HepG2 (cell line): Measurements from ENCODE around the gene EMILIN1. TPM values are rescaled to one million over a fixed set of nuclear protein-coding genes. Genes with fewer than 3 reads are reported as not detected.

Source experiments
- EEA1 ChIP-seq: sonication (generic); formaldehyde crosslinking; IDR thresholded peaks from 2 replicates; pipeline ENCODE4 v1.5.1; 2020; ENCODE audit warnings: mild to moderate bottlenecking, missing genetic modification reagents, borderline replicate concordance
- HOXA3 ChIP-seq: sonication (generic); formaldehyde crosslinking; IDR thresholded peaks from 2 replicates; pipeline ENCODE4 v1.5.0; 2020; ENCODE audit warnings: missing genetic modification reagents
- KLF15 ChIP-seq: sonication (generic); formaldehyde crosslinking; IDR thresholded peaks from 2 replicates; pipeline ENCODE4 v1.8.1; 2023; ENCODE audit warnings: borderline replicate concordance, mild to moderate bottlenecking, inconsistent platforms, missing genetic modification reagents, mixed read lengths
- LCORL ChIP-seq, 2 experiments: fragments of 450-650 bp in 1 of 2; sonication (generic) in 1 of 2; formaldehyde crosslinking in 1 of 2; IDR thresholded peaks; 2 replicates each; pipeline versions ENCODE4 v1.5.0 to v1.6.1; 2017 to 2020; ENCODE audit warnings: antibody characterized with exemption in 1 of 2, missing genetic modification reagents in 1 of 2
- MAFG ChIP-seq: sonication (generic); formaldehyde crosslinking; IDR thresholded peaks from 2 replicates; pipeline ENCODE4 v1.5.1; 2020; ENCODE audit warnings: mild to moderate bottlenecking, missing genetic modification reagents
- RBM39 ChIP-seq: fragments of 200-400 bp; formaldehyde crosslinking; IDR thresholded peaks from one replicate; pipeline ENCODE4 v1.6.1; 2018; ENCODE audit warnings: antibody characterized with exemption, mild to moderate bottlenecking, low read depth, low read length; ENCODE audit not compliant: poor library complexity, severe bottlenecking
- ZFY ChIP-seq: sonication (generic); formaldehyde crosslinking; IDR thresholded peaks from 2 replicates; pipeline ENCODE4 v1.4.0; 2020; ENCODE audit warnings: missing genetic modification reagents
- ZNF124 ChIP-seq: sonication (generic); formaldehyde crosslinking; IDR thresholded peaks from 2 replicates; pipeline ENCODE4 v1.4.0; 2020; ENCODE audit warnings: missing genetic modification reagents
- ZNF296 ChIP-seq: sonication (generic); formaldehyde crosslinking; conservative IDR thresholded peaks from 2 replicates; pipeline ENCODE4 v1.5.0; 2020; ENCODE audit warnings: mild to moderate bottlenecking, missing genetic modification reagents
- ZNF30 ChIP-seq: sonication (generic); formaldehyde crosslinking; IDR thresholded peaks from 2 replicates; pipeline ENCODE4 v1.5.0; 2020; ENCODE audit warnings: mild to moderate bottlenecking, missing genetic modification reagents
- ZNF34 ChIP-seq: sonication (generic); formaldehyde crosslinking; IDR thresholded peaks from 2 replicates; pipeline ENCODE4 v1.4.0; 2020; ENCODE audit warnings: mild to moderate bottlenecking, missing genetic modification reagents, borderline replicate concordance
- ZNF432 ChIP-seq: sonication (generic); formaldehyde crosslinking; IDR thresholded peaks from 2 replicates; pipeline ENCODE4 v1.5.0; 2020; ENCODE audit warnings: missing genetic modification reagents, mild to moderate bottlenecking, borderline replicate concordance
- ZNF552 ChIP-seq: sonication (generic); formaldehyde crosslinking; IDR thresholded peaks from 2 replicates; pipeline ENCODE4 v1.9.0; 2022; ENCODE audit warnings: missing genetic modification reagents, mild to moderate bottlenecking, borderline replicate concordance
- polyA plus RNA-seq, 8 experiments: library from polyadenylated mRNA; depleted of rRNA in 3 of 8; stranded (reverse) in 7 of 8; unstranded in 1 of 8; fragments of >200 nt; fragmentation: Illumina TruSeq in 4 of 8; extraction: Trizol in 4 of 8; gene quantifications; 2 replicates each; pipeline versions ENCODE4 v1.2.1 to v1.2.3, GENCODE V29; 2011 to 2016; ENCODE audit warnings: low read depth in 4 of 8, missing spikeins in 1 of 8, mixed read lengths in 1 of 8; ENCODE audit not compliant: insufficient read depth in 1 of 8
- total RNA-seq, 5 experiments: library from RNA; depleted of rRNA; stranded (reverse); fragments of >200 nt; fragmentation: Illumina TruSeq; extraction: Trizol; gene quantifications; 2 replicates each; pipeline ENCODE4 v1.2.3, GENCODE V29; 2016; ENCODE audit warnings: low read depth in 1 of 5
- TF ChIP-seq, protein P1 (sequence below): sonication (generic); formaldehyde crosslinking; IDR thresholded peaks from 2 replicates; pipeline ENCODE4 v1.4.0; 2020; ENCODE audit warnings: missing genetic modification reagents
- TF ChIP-seq, protein P2 (sequence below): sonication (generic); formaldehyde crosslinking; IDR thresholded peaks from 2 replicates; pipeline ENCODE4 v1.8.1; 2023; ENCODE audit warnings: missing genetic modification reagents, mild to moderate bottlenecking, borderline replicate concordance
- TF ChIP-seq, protein P3 (sequence below): sonication (generic); formaldehyde crosslinking; IDR thresholded peaks from 2 replicates; pipeline ENCODE4 v1.5.0; 2020; ENCODE audit warnings: mild to moderate bottlenecking, missing genetic modification reagents
- TF ChIP-seq, protein P4 (sequence below): sonication (generic); formaldehyde crosslinking; IDR thresholded peaks from 2 replicates; pipeline ENCODE4 v1.5.0; 2020; ENCODE audit warnings: missing genetic modification reagents

Gene EMILIN1
- total and polyA plus RNA-seq, 2 of the 13 experiments (the other 11 are each of a cell fraction or from before 2014, with no cell fraction given), result 8.1 to 9.7 TPM

DNA sequence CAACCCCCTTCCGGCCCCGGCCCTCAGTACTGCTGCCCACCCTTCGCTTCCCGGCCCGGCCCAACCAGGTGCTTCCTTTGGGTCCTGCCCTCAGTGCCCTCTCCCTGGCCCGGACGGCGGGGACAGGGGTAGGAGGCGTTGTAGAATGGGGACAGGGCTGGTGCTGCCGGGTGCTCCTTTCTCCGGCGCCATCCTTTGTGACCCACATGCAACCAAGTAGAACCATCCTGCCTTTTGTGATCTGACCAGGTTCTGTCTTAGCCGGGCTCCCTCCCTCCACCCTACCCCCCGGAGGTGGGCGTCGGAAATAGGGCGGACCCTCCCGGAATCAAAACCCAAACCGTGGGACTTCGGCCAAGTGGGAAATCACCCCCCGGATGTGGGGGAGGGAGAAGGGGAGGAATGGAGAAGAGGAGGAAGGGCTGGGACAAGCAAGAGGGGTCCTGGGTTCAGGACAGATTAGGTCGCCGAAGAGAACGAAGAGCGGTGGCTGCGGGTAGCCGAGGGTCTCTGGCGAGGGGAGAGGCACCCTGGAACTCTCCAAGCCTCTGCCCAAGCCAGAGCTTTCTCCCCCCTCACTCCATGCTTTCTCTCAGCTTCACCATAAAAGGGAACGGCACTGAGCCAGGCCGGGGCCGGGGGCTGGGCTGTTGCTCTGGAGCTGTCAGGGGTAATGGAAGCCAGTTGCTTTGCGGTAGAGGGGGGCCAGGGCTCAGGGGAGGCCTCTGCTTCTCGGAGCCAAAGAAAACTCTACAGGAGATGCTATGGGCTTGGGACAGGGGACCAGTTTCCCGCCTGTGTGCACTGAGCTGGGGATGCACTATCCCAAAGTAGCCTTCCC, 6.2 kb upstream of the EMILIN1 start (continued):
- TF ChIP-seq, protein P1, sequence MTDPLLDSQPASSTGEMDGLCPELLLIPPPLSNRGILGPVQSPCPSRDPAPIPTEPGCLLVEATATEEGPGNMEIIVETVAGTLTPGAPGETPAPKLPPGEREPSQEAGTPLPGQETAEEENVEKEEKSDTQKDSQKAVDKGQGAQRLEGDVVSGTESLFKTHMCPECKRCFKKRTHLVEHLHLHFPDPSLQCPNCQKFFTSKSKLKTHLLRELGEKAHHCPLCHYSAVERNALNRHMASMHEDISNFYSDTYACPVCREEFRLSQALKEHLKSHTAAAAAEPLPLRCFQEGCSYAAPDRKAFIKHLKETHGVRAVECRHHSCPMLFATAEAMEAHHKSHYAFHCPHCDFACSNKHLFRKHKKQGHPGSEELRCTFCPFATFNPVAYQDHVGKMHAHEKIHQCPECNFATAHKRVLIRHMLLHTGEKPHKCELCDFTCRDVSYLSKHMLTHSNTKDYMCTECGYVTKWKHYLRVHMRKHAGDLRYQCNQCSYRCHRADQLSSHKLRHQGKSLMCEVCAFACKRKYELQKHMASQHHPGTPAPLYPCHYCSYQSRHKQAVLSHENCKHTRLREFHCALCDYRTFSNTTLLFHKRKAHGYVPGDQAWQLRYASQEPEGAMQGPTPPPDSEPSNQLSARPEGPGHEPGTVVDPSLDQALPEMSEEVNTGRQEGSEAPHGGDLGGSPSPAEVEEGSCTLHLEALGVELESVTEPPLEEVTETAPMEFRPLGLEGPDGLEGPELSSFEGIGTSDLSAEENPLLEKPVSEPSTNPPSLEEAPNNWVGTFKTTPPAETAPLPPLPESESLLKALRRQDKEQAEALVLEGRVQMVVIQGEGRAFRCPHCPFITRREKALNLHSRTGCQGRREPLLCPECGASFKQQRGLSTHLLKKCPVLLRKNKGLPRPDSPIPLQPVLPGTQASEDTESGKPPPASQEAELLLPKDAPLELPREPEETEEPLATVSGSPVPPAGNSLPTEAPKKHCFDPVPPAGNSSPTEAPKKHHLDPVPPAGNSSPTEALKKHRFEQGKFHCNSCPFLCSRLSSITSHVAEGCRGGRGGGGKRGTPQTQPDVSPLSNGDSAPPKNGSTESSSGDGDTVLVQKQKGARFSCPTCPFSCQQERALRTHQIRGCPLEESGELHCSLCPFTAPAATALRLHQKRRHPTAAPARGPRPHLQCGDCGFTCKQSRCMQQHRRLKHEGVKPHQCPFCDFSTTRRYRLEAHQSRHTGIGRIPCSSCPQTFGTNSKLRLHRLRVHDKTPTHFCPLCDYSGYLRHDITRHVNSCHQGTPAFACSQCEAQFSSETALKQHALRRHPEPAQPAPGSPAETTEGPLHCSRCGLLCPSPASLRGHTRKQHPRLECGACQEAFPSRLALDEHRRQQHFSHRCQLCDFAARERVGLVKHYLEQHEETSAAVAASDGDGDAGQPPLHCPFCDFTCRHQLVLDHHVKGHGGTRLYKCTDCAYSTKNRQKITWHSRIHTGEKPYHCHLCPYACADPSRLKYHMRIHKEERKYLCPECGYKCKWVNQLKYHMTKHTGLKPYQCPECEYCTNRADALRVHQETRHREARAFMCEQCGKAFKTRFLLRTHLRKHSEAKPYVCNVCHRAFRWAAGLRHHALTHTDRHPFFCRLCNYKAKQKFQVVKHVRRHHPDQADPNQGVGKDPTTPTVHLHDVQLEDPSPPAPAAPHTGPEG (CRISPR knock-in tag), result no peak
- TF ChIP-seq, protein P2, sequence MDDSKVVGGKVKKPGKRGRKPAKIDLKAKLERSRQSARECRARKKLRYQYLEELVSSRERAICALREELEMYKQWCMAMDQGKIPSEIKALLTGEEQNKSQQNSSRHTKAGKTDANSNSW (CRISPR knock-in tag), result no peak
- 0 out of 2 replicates have a peak, but pooled peaks have one; percentile 26 for TF ChIP-seq KLF15 (CRISPR knock-in tag)
- TF ChIP-seq ZNF30 (CRISPR knock-in tag), result no peak
- TF ChIP-seq ZNF296, result 0 out of 2 replicates have a peak, but pooled peaks have one; percentile 68
- no peak; the same call in 1 of the 2 replicates for TF ChIP-seq ZNF552
- TF ChIP-seq, protein P3, sequence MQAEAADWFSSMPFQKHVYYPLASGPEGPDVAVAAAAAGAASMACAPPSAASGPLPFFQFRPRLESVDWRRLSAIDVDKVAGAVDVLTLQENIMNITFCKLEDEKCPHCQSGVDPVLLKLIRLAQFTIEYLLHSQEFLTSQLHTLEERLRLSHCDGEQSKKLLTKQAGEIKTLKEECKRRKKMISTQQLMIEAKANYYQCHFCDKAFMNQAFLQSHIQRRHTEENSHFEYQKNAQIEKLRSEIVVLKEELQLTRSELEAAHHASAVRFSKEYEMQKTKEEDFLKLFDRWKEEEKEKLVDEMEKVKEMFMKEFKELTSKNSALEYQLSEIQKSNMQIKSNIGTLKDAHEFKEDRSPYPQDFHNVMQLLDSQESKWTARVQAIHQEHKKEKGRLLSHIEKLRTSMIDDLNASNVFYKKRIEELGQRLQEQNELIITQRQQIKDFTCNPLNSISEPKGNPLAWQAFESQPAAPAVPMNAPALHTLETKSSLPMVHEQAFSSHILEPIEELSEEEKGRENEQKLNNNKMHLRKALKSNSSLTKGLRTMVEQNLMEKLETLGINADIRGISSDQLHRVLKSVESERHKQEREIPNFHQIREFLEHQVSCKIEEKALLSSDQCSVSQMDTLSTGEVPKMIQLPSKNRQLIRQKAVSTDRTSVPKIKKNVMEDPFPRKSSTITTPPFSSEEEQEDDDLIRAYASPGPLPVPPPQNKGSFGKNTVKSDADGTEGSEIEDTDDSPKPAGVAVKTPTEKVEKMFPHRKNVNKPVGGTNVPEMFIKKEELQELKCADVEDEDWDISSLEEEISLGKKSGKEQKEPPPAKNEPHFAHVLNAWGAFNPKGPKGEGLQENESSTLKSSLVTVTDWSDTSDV (CRISPR knock-in tag), result no peak
- TF ChIP-seq ZFY (CRISPR knock-in tag), result no peak
- TF ChIP-seq ZNF34 (CRISPR knock-in tag), result no peak
- no peak for TF ChIP-seq LCORL (IDR thresholded peaks at IDR 0.05)
- peak; percentile 89 for TF ChIP-seq LCORL (CRISPR knock-in tag; IDR thresholded peaks at IDR 0.05)
- TF ChIP-seq MAFG (CRISPR knock-in tag), result no peak
- no peak; the same call in 1 of the 2 replicates for TF ChIP-seq EEA1 (CRISPR knock-in tag)
- TF ChIP-seq ZNF124 (CRISPR knock-in tag), result no peak
- TF ChIP-seq ZNF432, result peak; percentile 58; the same call in 1 of the 2 replicates
- TF ChIP-seq RBM39, result no peak
- TF ChIP-seq, protein P4, sequence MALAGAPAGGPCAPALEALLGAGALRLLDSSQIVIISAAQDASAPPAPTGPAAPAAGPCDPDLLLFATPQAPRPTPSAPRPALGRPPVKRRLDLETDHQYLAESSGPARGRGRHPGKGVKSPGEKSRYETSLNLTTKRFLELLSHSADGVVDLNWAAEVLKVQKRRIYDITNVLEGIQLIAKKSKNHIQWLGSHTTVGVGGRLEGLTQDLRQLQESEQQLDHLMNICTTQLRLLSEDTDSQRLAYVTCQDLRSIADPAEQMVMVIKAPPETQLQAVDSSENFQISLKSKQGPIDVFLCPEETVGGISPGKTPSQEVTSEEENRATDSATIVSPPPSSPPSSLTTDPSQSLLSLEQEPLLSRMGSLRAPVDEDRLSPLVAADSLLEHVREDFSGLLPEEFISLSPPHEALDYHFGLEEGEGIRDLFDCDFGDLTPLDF (CRISPR knock-in tag), result 0 out of 2 replicates have a peak, but pooled peaks have one; percentile 0
- TF ChIP-seq HOXA3, result no peak
